GM23248 (cell line): ENCODE results near the gene TPCN2. TPM values are rescaled to one million over a fixed set of nuclear protein-coding genes. Genes with fewer than 3 reads are reported as not detected.

ENCODE experiments used
- DNase-seq: peaks from one replicate; pipeline ENCODE4 v3.0.0-alpha.2; 2015
- H2AFZ ChIP-seq: fragments of 200-600 bp; sonication (generic); 2 replicates; pipeline ENCODE4 v1.6.1; 2016; ENCODE audit warnings: antibody characterized with exemption
- H3F3A ChIP-seq: fragments of 200-600 bp; sonication (generic); 2 replicates; pipeline ENCODE4 v1.6.1; 2016; ENCODE audit warnings: mild to moderate bottlenecking, antibody characterized with exemption, mixed run types; ENCODE audit not compliant: insufficient read depth
- H3K27ac ChIP-seq: fragments of 200-600 bp; sonication (generic); 2 replicates; pipeline ENCODE4 v1.5.1; 2016; ENCODE audit warnings: mild to moderate bottlenecking
- H3K27me3 ChIP-seq: fragments of 200-600 bp; sonication (generic); replicated peaks from 2 replicates; pipeline ENCODE4 v1.6.1; 2016; ENCODE audit warnings: mild to moderate bottlenecking; ENCODE audit not compliant: insufficient read depth
- H3K36me3 ChIP-seq: fragments of 200-600 bp; sonication (generic); 2 replicates; pipeline ENCODE4 v1.6.1; 2016; ENCODE audit warnings: low read depth, mild to moderate bottlenecking
- H3K4me1 ChIP-seq: fragments of 200-600 bp; sonication (generic); 2 replicates; pipeline ENCODE4 v1.6.1; 2016; ENCODE audit warnings: mild to moderate bottlenecking; ENCODE audit not compliant: insufficient read depth
- H3K4me2 ChIP-seq: fragments of 200-600 bp; sonication (generic); one replicate; pipeline ENCODE4 v1.6.1; 2016; ENCODE audit warnings: mild to moderate bottlenecking; ENCODE audit not compliant: unreplicated experiment
- H3K4me3 ChIP-seq: fragments of 200-600 bp; sonication (generic); 2 replicates; pipeline ENCODE4 v1.5.1; 2016; ENCODE audit warnings: mild to moderate bottlenecking
- H3K79me2 ChIP-seq: fragments of 200-600 bp; sonication (generic); 2 replicates; pipeline ENCODE4 v1.6.1; 2016; ENCODE audit warnings: mild to moderate bottlenecking; ENCODE audit not compliant: insufficient read depth
- H3K9ac ChIP-seq: fragments of 200-600 bp; sonication (generic); 2 replicates; pipeline ENCODE4 v1.6.1; 2016; ENCODE audit warnings: mild to moderate bottlenecking
- H3K9me2 ChIP-seq: fragments of 200-600 bp; sonication (generic); 2 replicates; pipeline ENCODE4 v1.6.1; 2016; ENCODE audit warnings: mixed run types, mild to moderate bottlenecking, moderate library complexity; ENCODE audit not compliant: insufficient read depth
- H3K9me3 ChIP-seq: fragments of 200-600 bp; sonication (generic); one replicate; pipeline ENCODE4 v1.6.1; 2017; ENCODE audit warnings: low read depth
- H4K20me1 ChIP-seq: fragments of 200-600 bp; sonication (generic); 2 replicates; pipeline ENCODE4 v1.6.0; 2016; ENCODE audit not compliant: insufficient read depth
- EZH2 ChIP-seq: fragments of 200-600 bp; sonication (generic); IDR thresholded peaks from 2 replicates; pipeline ENCODE4 v1.6.1; 2018; ENCODE audit warnings: antibody characterized with exemption, mild to moderate bottlenecking; ENCODE audit not compliant: insufficient read depth, poor library complexity, severe bottlenecking
- EZH2phosphoT487 ChIP-seq: fragments of 200-600 bp; sonication (generic); IDR thresholded peaks from 2 replicates; pipeline ENCODE4 v1.6.1; 2018; ENCODE audit warnings: antibody characterized with exemption, moderate library complexity, mild to moderate bottlenecking, low read depth; ENCODE audit not compliant: insufficient read depth
- WGBS, 2 experiments: methylation state at CpG; one replicate each; pipeline ENCODE4 v1.1.6; 2015 to 2017; ENCODE audit warnings: low lambda C conversion rate in 2 of 2, low coverage in 1 of 2; ENCODE audit errors: missing lambda C conversion rate in 2 of 2; 5-methylcytosine and 5-hydroxymethylcytosine counted together
- in situ Hi-C: fragments of 300-500 bp; cut with MboI; formaldehyde crosslinking; loops from 2 replicates; pipeline ENCODE4 v1.15.0; 2020
- polyA plus RNA-seq: library from polyadenylated mRNA; unstranded; fragments of >200 nt; fragmentation: Nextera tagmentation; extraction: Ambion mirVana; gene quantifications from 2 replicates; pipeline ENCODE4 v1.2.1, GENCODE V29; 2016
- total RNA-seq: library from RNA; depleted of rRNA; stranded (reverse); fragments of >200 nt; shearing (Covaris generic); gene quantifications from 2 replicates; pipeline ENCODE4 v1.2.3, GENCODE V29; 2014

Gene TPCN2
- total and polyA plus RNA-seq, 2 experiments from 2014 or later, result 7.1 to 8.5 TPM

GRCh38 chr11:69105461-69106030, 56.8 kb downstream of the TPCN2 start:
- Histone ChIP-seq H3K36me3 (no peaks in the 10 kb centered on the region), H3K27me3 (peaks cover 9% of the 10 kb centered on the region; the same call in 1 of the 2 replicates), H3K4me2 (no peak overlapping the region), H3K27ac (no peak overlapping the region), H2AFZ (no peak overlapping the region), H3K79me2 (no peaks in the 10 kb centered on the region), H3K9me2 (no peaks in the 10 kb centered on the region), H4K20me1 (no peaks in the 10 kb centered on the region), H3K4me1 (no peaks in the 10 kb centered on the region), H3K9me3 (no peaks in the 10 kb centered on the region), H3F3A (no peaks in the 10 kb centered on the region), H3K9ac (no peak overlapping the region), H3K4me3 (no peak overlapping the region)
- WGBS, 2 experiments, result 42% methylated on average over 18 of the region's 18 CpGs
- in situ Hi-C loops, result loop anchor here (5.0 kb wide), 1 partner anchor 552 kb away; no protein-coding TSS in a partner anchor
- TF ChIP-seq EZH2, result no peak
- no peak for TF ChIP-seq EZH2phosphoT487
- no peak for DNase-seq

GRCh38 chr11:69106031-69106811, 57.5 kb downstream of the TPCN2 start:
- Histone ChIP-seq H3K4me2 (no peak overlapping the region), H3K4me3 (no peak overlapping the region), H3K4me1 (no peaks in the 10 kb centered on the region), H3K9me3 (no peaks in the 10 kb centered on the region), H4K20me1 (no peaks in the 10 kb centered on the region), H3K27me3 (peaks cover 9% of the 10 kb centered on the region; the same call in 1 of the 2 replicates), H3K27ac (no peak overlapping the region), H3K36me3 (no peaks in the 10 kb centered on the region), H3K79me2 (no peaks in the 10 kb centered on the region), H3F3A (no peaks in the 10 kb centered on the region), H2AFZ (no peak overlapping the region), H3K9ac (no peak overlapping the region), H3K9me2 (no peaks in the 10 kb centered on the region)
- in situ Hi-C loops, result loop anchor here (5.0 kb wide), 1 partner anchor 551 kb away; no protein-coding TSS in a partner anchor
- no peak for DNase-seq
- TF ChIP-seq EZH2 (no peak), EZH2phosphoT487 (no peak)
- WGBS, 2 experiments, result 64 to 65% methylated on average over 20 to 23 of the region's 23 CpGs

GRCh38 chr11:69107413-69107812, 58.7 kb downstream of the TPCN2 start:
- Histone ChIP-seq H3K4me3 (no peak overlapping the region), H3K4me1 (no peaks in the 10 kb centered on the region), H3F3A (no peaks in the 10 kb centered on the region), H3K4me2 (no peak overlapping the region), H3K27ac (no peak overlapping the region), H3K36me3 (no peaks in the 10 kb centered on the region), H3K9me2 (no peaks in the 10 kb centered on the region), H3K9me3 (no peaks in the 10 kb centered on the region), H4K20me1 (no peaks in the 10 kb centered on the region), H3K9ac (no peak overlapping the region), H3K79me2 (no peaks in the 10 kb centered on the region), H3K27me3 (peaks cover 14% of the 10 kb centered on the region; the same call in 1 of the 2 replicates), H2AFZ (no peak overlapping the region)
- in situ Hi-C loops, result loop anchor here (5.0 kb wide), 1 partner anchor 550 kb away; no protein-coding TSS in a partner anchor
- TF ChIP-seq EZH2 (no peak), EZH2phosphoT487 (no peak)
- DNase-seq, result no peak

GRCh38 chr11:69108030-69108429, 59.3 kb downstream of the TPCN2 start:
- no peak for TF ChIP-seq EZH2phosphoT487
- TF ChIP-seq EZH2, result no peak
- Histone ChIP-seq H3K4me3 (no peak overlapping the region), H3K27me3 (peaks cover 20% of the 10 kb centered on the region; the same call in 1 of the 2 replicates), H4K20me1 (no peaks in the 10 kb centered on the region), H3K9me3 (no peaks in the 10 kb centered on the region), H2AFZ (no peak overlapping the region), H3K36me3 (no peaks in the 10 kb centered on the region), H3F3A (no peaks in the 10 kb centered on the region), H3K9ac (no peak overlapping the region), H3K4me2 (no peak overlapping the region), H3K9me2 (no peaks in the 10 kb centered on the region), H3K4me1 (no peaks in the 10 kb centered on the region), H3K79me2 (no peaks in the 10 kb centered on the region), H3K27ac (no peak overlapping the region)
- 76% methylated on average over 7 of the region's 7 CpGs for WGBS, 2 experiments
- in situ Hi-C loops, result loop anchor here (5.0 kb wide), 1 partner anchor 549 kb away; no protein-coding TSS in a partner anchor
- no peak for DNase-seq
